Upper lobe of right lung (tissue), 1 donor: ENCODE results near the gene RPS5. TPM values are rescaled to one million over a fixed set of nuclear protein-coding genes. Genes with fewer than 3 reads are reported as not detected.
A peak's percentile ranks its signal among the peaks of the same experiment; 100 is the strongest.

Experiments
- ATAC-seq: fragments of 200-7000 bp; cut with Tn5 transposase; one replicate; pipeline ENCODE4 v1.9.1; 2020; ENCODE audit warnings: mild to moderate bottlenecking, moderate library complexity
- DNase-seq: peaks from one replicate; pipeline ENCODE4 v3.0.0-alpha.2; 2020
- H3K27ac ChIP-seq: fragments of 200-600 bp; one replicate; pipeline ENCODE4 v1.8.0; 2022
- H3K27me3 ChIP-seq: fragments of 200-600 bp; one replicate; pipeline ENCODE4 v1.8.0; 2022; ENCODE audit warnings: mild to moderate bottlenecking
- H3K36me3 ChIP-seq: fragments of 200-600 bp; one replicate; pipeline ENCODE4 v1.8.0; 2022
- H3K4me1 ChIP-seq: fragments of 200-600 bp; one replicate; pipeline ENCODE4 v1.8.0; 2022
- H3K4me3 ChIP-seq: fragments of 200-600 bp; one replicate; pipeline ENCODE4 v1.8.0; 2022; ENCODE audit warnings: mild to moderate bottlenecking
- H3K9me3 ChIP-seq: fragments of 200-600 bp; one replicate; pipeline ENCODE4 v1.8.0; 2022
- intact Hi-C: fragments of 100-400 bp; cut with DNase I; formaldehyde crosslinking; loops from one replicate; pipeline ENCODE4 v1.11.0; 2022
- total RNA-seq: library from RNA; stranded (reverse); fragmentation: NEBNext Ultra II Directional; extraction: Animal tissue kit (Norgen Biotek cat#: 25700); gene quantifications from one replicate; pipeline ENCODE4 v1.2.1, GENCODE V29; 2021
- TF ChIP-seq, protein P1 (sequence below): fragments of 200-600 bp; IDR thresholded peaks from one replicate; pipeline ENCODE4 v1.8.0; 2022; ENCODE audit warnings: antibody characterized with exemption
- donor health status: DM: no; HTN: yes; CAD: no; lungs with severe emphysema.

The RPS5 gene
- total RNA-seq, 1 donor from 2014 or later, result 721 TPM

DNA sequence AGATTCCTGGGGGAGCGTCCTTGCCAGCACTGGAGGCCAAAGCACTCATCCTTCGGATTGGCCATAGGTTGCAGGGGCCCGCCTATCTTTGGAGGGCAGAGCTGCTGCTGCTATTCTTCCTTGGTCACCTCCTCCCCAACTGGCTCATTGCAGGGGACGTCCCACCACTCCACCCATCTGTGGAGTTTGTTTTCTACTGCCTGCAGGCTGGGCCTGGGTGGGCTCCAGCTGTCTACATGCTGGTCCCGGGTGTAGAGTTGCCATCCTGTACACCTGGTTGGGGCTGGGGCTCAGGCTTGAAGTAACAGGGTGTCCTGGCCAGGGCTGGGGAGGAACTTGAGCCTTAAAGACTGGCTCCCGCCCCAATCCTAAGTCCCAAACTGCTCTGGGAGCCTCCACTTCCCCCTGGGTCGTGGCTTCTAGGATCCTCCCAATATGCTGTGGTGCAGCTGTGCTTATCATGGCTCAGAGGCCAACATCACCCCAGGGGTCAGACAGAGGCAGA is 10.5 kb downstream of the RPS5 start:
- Histone ChIP-seq H3K27ac (no peak overlapping the region), H3K27me3 (peaks cover 11% of the 10 kb centered on the region), H3K9me3 (no peaks in the 10 kb centered on the region), H3K36me3 (peaks cover 28% of the 10 kb centered on the region), H3K4me1 (peaks cover 19% of the 10 kb centered on the region), H3K4me3 (no peak overlapping the region)
- TF ChIP-seq, protein P1, sequence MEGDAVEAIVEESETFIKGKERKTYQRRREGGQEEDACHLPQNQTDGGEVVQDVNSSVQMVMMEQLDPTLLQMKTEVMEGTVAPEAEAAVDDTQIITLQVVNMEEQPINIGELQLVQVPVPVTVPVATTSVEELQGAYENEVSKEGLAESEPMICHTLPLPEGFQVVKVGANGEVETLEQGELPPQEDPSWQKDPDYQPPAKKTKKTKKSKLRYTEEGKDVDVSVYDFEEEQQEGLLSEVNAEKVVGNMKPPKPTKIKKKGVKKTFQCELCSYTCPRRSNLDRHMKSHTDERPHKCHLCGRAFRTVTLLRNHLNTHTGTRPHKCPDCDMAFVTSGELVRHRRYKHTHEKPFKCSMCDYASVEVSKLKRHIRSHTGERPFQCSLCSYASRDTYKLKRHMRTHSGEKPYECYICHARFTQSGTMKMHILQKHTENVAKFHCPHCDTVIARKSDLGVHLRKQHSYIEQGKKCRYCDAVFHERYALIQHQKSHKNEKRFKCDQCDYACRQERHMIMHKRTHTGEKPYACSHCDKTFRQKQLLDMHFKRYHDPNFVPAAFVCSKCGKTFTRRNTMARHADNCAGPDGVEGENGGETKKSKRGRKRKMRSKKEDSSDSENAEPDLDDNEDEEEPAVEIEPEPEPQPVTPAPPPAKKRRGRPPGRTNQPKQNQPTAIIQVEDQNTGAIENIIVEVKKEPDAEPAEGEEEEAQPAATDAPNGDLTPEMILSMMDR, result no peak
- DNase-seq, result no peak
- ATAC-seq, result no peak
- intact Hi-C loops, result no loop called here

GRCh38 chr19:58398087-58398486 is 11.0 kb downstream of the RPS5 start:
- no peak overlapping the region for H3K4me3 ChIP-seq
- DNase-seq, result no peak
- no peaks in the 10 kb centered on the region for H3K9me3 ChIP-seq
- intact Hi-C loops, result no loop called here
- H3K4me1 ChIP-seq, result peaks cover 19% of the 10 kb centered on the region
- ATAC-seq, result no peak
- TF ChIP-seq, protein P1, result no peak
- no peak overlapping the region for H3K27ac ChIP-seq
- H3K36me3 ChIP-seq, result peaks cover 23% of the 10 kb centered on the region
- peaks cover 11% of the 10 kb centered on the region for H3K27me3 ChIP-seq

DNA sequence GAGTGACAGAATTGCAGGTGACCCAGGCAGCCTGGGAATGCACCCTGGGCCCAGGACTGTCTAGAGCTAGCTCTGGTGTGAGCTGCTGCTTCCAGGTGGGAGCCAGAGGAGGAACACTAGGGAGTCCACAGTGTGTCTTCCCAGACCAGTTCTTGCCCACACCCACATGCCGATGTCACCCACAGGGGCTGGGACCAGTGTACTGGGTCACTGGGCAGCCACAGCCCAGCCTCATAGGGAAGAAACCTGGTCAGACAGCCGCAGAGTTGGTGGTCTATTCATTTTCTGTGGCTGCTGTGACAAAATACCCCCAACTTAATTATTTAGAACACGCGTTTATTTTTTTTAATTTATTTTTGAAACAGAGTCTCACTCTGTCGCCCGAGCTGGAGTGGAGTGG is 11.5 kb downstream of the RPS5 start:
- ATAC-seq (no peak), DNase-seq (no peak)
- intact Hi-C loops, result no loop called here
- Histone ChIP-seq H3K27me3 (peaks cover 11% of the 10 kb centered on the region), H3K27ac (no peak overlapping the region), H3K9me3 (no peaks in the 10 kb centered on the region), H3K4me3 (no peak overlapping the region), H3K36me3 (peaks cover 18% of the 10 kb centered on the region), H3K4me1 (peaks cover 19% of the 10 kb centered on the region)
- TF ChIP-seq, protein P1, result no peak

DNA sequence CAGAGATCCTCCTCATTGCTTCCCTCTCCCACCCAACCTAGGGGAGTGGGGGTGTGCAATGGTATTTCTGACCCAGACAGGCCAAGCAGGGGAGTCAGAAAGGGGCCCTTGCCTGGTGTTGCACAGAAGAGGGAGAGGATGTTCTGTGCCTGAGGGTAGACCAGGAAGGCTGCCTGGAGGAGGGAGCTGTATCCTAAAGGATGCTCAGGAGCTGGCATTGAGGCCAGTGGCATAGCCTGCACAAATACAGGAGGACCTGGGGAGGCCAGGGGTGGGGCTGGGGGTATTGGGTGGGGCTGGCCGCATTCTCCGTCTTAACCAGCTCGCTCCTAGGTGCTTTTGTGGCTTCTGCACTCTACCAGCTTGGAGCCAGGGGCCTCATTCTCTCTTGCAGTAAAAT is 12.8 kb downstream of the RPS5 start:
- H3K9me3 ChIP-seq, result no peaks in the 10 kb centered on the region
- DNase-seq (no peak), ATAC-seq (no peak)
- peaks cover 11% of the 10 kb centered on the region for H3K27me3 ChIP-seq
- peaks cover 19% of the 10 kb centered on the region for H3K4me1 ChIP-seq
- TF ChIP-seq, protein P1, result no peak
- peaks cover 4% of the 10 kb centered on the region for H3K36me3 ChIP-seq
- H3K4me3 ChIP-seq, result no peak overlapping the region
- intact Hi-C loops, result no loop called here
- no peak overlapping the region for H3K27ac ChIP-seq

- DNase-seq (peak; percentile 75), ATAC-seq (no peak)
- Histone ChIP-seq H3K9me3 (no peaks in the 10 kb centered on the region), H3K27me3 (peaks cover 11% of the 10 kb centered on the region), H3K4me1 (peaks cover 19% of the 10 kb centered on the region), H3K36me3 (no peaks in the 10 kb centered on the region), H3K4me3 (peak overlapping the region; percentile 59), H3K27ac (no peak overlapping the region)
- TF ChIP-seq, protein P1, result no peak
- intact Hi-C loops, result no loop called here
Observed at GRCh38 chr19:58400316-58400915, 13.3 kb downstream of the RPS5 start.
